ENCODE data around the gene PGP.

DNA sequence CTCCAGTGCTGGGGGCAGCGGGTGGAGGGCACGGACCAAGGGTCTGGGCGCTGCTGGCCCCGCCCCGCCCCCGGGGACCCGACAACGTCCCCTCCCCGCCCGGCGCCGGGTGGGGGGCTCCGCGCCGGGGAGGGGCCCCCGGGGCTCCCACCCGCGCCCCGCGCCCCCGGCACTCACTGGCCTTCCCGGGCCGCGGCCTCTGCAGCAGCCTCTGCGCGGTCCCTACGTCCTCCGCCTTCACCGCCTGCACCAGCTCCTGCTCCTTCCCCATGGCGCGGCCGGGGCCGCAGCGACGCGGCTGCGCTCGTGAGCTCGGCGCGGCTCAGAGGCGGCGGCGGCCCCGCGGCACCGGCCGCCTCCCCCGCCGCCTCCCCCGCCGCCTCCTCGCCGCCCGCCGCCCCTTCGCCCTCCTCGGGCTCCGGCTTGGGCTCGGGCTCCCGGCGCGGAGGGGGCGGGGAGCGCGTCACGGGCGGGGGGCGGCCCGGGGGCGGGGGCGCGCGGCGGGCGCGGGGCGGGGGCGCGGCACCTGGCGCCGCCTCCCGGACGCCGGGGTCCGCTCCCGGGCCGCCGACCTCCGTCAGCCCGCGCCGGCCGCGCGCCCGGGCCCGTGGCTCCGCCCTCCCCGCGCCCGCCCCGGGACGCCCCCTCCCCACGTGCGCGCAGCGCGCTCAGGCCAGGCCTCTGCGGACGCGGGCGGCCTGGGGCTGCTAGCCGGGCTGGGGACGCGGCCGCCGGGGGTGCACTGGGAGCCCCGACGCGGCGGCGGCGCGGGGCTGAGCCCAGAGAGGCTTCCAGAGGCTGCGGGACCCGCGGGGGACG, 18.3 kb downstream of the PGP start, which contains the start of gene CASKIN1:
- TF ChIP-seq, protein P1, sequence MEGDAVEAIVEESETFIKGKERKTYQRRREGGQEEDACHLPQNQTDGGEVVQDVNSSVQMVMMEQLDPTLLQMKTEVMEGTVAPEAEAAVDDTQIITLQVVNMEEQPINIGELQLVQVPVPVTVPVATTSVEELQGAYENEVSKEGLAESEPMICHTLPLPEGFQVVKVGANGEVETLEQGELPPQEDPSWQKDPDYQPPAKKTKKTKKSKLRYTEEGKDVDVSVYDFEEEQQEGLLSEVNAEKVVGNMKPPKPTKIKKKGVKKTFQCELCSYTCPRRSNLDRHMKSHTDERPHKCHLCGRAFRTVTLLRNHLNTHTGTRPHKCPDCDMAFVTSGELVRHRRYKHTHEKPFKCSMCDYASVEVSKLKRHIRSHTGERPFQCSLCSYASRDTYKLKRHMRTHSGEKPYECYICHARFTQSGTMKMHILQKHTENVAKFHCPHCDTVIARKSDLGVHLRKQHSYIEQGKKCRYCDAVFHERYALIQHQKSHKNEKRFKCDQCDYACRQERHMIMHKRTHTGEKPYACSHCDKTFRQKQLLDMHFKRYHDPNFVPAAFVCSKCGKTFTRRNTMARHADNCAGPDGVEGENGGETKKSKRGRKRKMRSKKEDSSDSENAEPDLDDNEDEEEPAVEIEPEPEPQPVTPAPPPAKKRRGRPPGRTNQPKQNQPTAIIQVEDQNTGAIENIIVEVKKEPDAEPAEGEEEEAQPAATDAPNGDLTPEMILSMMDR (IDR thresholded peaks at IDR 0.05), result no peak
- TF ChIP-seq, protein P2, sequence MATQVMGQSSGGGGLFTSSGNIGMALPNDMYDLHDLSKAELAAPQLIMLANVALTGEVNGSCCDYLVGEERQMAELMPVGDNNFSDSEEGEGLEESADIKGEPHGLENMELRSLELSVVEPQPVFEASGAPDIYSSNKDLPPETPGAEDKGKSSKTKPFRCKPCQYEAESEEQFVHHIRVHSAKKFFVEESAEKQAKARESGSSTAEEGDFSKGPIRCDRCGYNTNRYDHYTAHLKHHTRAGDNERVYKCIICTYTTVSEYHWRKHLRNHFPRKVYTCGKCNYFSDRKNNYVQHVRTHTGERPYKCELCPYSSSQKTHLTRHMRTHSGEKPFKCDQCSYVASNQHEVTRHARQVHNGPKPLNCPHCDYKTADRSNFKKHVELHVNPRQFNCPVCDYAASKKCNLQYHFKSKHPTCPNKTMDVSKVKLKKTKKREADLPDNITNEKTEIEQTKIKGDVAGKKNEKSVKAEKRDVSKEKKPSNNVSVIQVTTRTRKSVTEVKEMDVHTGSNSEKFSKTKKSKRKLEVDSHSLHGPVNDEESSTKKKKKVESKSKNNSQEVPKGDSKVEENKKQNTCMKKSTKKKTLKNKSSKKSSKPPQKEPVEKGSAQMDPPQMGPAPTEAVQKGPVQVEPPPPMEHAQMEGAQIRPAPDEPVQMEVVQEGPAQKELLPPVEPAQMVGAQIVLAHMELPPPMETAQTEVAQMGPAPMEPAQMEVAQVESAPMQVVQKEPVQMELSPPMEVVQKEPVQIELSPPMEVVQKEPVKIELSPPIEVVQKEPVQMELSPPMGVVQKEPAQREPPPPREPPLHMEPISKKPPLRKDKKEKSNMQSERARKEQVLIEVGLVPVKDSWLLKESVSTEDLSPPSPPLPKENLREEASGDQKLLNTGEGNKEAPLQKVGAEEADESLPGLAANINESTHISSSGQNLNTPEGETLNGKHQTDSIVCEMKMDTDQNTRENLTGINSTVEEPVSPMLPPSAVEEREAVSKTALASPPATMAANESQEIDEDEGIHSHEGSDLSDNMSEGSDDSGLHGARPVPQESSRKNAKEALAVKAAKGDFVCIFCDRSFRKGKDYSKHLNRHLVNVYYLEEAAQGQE (IDR thresholded peaks at IDR 0.05; ENCODE audit: insufficient read depth in 1 of 2, low read depth in 2 of 2, low read length in 1 of 2), result no peak
- TF ChIP-seq POLR2AphosphoS5 (IDR thresholded peaks at IDR 0.05; ENCODE audit: low read depth, low read length), result no peak
